ENCODE data around the gene LRPAP1. TPM values are rescaled to one million over a fixed set of nuclear protein-coding genes. Genes with fewer than 3 reads are reported as not detected.

The LRPAP1 gene
- polyA plus RNA-seq, 1 donor (not counting 4 experiments of a cell fraction or from before 2014, with no cell fraction given), result 121 TPM

DNA sequence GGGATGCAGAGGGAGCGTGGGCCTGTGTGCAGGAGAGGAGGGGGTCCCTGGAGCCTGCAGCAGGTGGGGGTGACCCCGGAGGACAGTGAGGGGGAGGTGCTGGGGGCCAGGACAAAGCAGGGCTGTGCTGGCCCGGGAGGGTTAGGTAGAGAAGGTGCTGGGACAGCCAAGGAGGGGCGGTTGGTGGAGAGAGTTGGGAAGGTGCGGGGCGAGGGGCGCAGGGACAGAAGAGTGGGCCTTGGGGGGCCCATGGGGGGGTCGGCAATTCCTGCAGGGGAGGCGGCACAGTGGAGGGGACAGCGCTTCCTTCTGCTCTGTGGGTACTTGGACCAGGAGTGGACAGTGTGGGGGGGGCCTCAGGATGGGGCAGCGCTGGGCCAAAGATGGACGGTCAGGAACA, 32.5 kb downstream of the LRPAP1 start:
- H3K36me3 ChIP-seq (ENCODE audit: control insufficient read depth in 2 of 2, extremely low read depth in 1 of 2, insufficient read depth in 2 of 2, low read length in 2 of 2), result peaks cover 3 to 4% of the 10 kb centered on the region in 2 experiments
- TF ChIP-seq, protein P1, sequence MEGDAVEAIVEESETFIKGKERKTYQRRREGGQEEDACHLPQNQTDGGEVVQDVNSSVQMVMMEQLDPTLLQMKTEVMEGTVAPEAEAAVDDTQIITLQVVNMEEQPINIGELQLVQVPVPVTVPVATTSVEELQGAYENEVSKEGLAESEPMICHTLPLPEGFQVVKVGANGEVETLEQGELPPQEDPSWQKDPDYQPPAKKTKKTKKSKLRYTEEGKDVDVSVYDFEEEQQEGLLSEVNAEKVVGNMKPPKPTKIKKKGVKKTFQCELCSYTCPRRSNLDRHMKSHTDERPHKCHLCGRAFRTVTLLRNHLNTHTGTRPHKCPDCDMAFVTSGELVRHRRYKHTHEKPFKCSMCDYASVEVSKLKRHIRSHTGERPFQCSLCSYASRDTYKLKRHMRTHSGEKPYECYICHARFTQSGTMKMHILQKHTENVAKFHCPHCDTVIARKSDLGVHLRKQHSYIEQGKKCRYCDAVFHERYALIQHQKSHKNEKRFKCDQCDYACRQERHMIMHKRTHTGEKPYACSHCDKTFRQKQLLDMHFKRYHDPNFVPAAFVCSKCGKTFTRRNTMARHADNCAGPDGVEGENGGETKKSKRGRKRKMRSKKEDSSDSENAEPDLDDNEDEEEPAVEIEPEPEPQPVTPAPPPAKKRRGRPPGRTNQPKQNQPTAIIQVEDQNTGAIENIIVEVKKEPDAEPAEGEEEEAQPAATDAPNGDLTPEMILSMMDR (optimal IDR thresholded peaks at IDR 0.05 in 1 of 3, IDR thresholded peaks at IDR 0.05 in 1 of 3, conservative IDR thresholded peaks at IDR 0.05 in 1 of 3; ENCODE audit: extremely low read depth in 1 of 3, insufficient read depth in 2 of 3, low read length in 3 of 3), result no peak
- TF ChIP-seq EZH2 (IDR thresholded peaks at IDR 0.05; ENCODE audit: low read length), result no peak
- H3K9me1 ChIP-seq (ENCODE audit: control insufficient read depth, extremely low read depth, insufficient read depth, low read length), result no peaks in the 10 kb centered on the region
- FAIRE-seq, result no peak
- no peak overlapping the region for H2AFZ ChIP-seq (ENCODE audit: control insufficient read depth, low read length)
- peaks cover 11% of the 10 kb centered on the region for H3K27me3 ChIP-seq (ENCODE audit: control insufficient read depth, extremely low read depth, insufficient read depth, low read length)
- no peak for DNase-seq (ENCODE audit: low read depth, low spot score)
- no peak overlapping the region for H3K4me2 ChIP-seq (ENCODE audit: control insufficient read depth, extremely low read depth, insufficient read depth, low read depth, low read length)
- H3K4me3 ChIP-seq (ENCODE audit: control insufficient read depth in 2 of 3, extremely low read depth in 1 of 3, insufficient read depth in 2 of 3, low read depth in 1 of 3, low read length in 3 of 3), result no peak overlapping the region
- H3K27ac ChIP-seq (ENCODE audit: control insufficient read depth, insufficient read depth, low read length), result no peak overlapping the region
- no peaks in the 10 kb centered on the region for H3K4me1 ChIP-seq (ENCODE audit: control insufficient read depth, extremely low read depth, insufficient read depth, low read length)
- H3K79me2 ChIP-seq (ENCODE audit: control insufficient read depth, insufficient read depth, low read length), result no peaks in the 10 kb centered on the region
- peaks cover 4% of the 10 kb centered on the region for H4K20me1 ChIP-seq (ENCODE audit: control insufficient read depth, extremely low read depth, insufficient read depth, low read length)
- dilution Hi-C loops (cut with MboI; ENCODE audit: extremely low pct_ligation_motif_present, low sequenced_read_pairs), result no loop called here
- no peaks in the 10 kb centered on the region for H3K9me3 ChIP-seq (ENCODE audit: control insufficient read depth, low read depth, low read length)
- no peak overlapping the region for H3K9ac ChIP-seq (ENCODE audit: control insufficient read depth, extremely low read depth, insufficient read depth, low read length)

DNA sequence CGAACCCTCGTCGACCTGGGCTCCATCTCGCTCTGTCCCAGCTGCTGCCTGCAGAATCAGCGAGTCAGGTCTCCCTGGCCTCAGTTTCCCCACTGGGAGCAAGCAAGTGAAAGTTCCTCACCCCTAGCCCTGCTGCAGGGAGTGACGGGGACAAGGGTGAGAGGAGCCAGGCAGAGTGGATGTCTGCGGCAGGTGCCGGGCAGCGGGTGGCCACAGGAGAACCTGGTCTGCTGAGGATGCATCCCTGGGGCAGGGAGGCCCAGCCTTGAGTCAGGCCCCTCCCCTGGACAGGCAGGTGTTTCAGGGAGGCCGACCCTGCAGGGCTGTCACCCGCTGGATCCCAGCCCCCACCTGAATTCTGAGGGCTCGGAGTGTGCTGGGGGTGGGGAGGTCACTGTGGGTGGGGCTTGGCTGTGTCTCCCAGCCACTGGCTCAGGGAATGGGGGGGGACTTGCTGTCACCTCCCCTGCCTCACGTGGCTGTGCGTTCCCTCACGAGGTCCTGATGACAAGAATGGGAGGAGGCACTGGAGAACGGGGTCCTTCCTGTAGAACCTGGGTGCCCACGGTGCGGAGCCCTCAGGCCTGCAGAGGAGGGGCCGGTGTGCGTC, 33.2 kb downstream of the LRPAP1 start:
- no peaks in the 10 kb centered on the region for H3K79me2 ChIP-seq (ENCODE audit: control insufficient read depth, insufficient read depth, low read length)
- no peaks in the 10 kb centered on the region for H3K9me3 ChIP-seq (ENCODE audit: control insufficient read depth, low read depth, low read length)
- H3K27me3 ChIP-seq (ENCODE audit: control insufficient read depth, extremely low read depth, insufficient read depth, low read length), result peaks cover 18% of the 10 kb centered on the region
- peaks cover 3 to 4% of the 10 kb centered on the region in 2 experiments for H3K36me3 ChIP-seq (ENCODE audit: control insufficient read depth in 2 of 2, extremely low read depth in 1 of 2, insufficient read depth in 2 of 2, low read length in 2 of 2)
- H3K4me2 ChIP-seq (ENCODE audit: control insufficient read depth, extremely low read depth, insufficient read depth, low read depth, low read length), result no peak overlapping the region
- no peak overlapping the region for H3K9ac ChIP-seq (ENCODE audit: control insufficient read depth, extremely low read depth, insufficient read depth, low read length)
- dilution Hi-C loops (cut with MboI; ENCODE audit: extremely low pct_ligation_motif_present, low sequenced_read_pairs), result no loop called here
- no peaks in the 10 kb centered on the region for H3K9me1 ChIP-seq (ENCODE audit: control insufficient read depth, extremely low read depth, insufficient read depth, low read length)
- H2AFZ ChIP-seq (ENCODE audit: control insufficient read depth, low read length), result no peak overlapping the region
- peaks cover 4% of the 10 kb centered on the region for H4K20me1 ChIP-seq (ENCODE audit: control insufficient read depth, extremely low read depth, insufficient read depth, low read length)
- FAIRE-seq, result no peak
- TF ChIP-seq EZH2 (IDR thresholded peaks at IDR 0.05; ENCODE audit: low read length), result no peak
- TF ChIP-seq, protein P1 (optimal IDR thresholded peaks at IDR 0.05 in 1 of 3, IDR thresholded peaks at IDR 0.05 in 1 of 3, conservative IDR thresholded peaks at IDR 0.05 in 1 of 3; ENCODE audit: extremely low read depth in 1 of 3, insufficient read depth in 2 of 3, low read length in 3 of 3), result no peak
- no peak overlapping the region for H3K27ac ChIP-seq (ENCODE audit: control insufficient read depth, insufficient read depth, low read length)
- H3K4me3 ChIP-seq (ENCODE audit: control insufficient read depth in 2 of 3, extremely low read depth in 1 of 3, insufficient read depth in 2 of 3, low read depth in 1 of 3, low read length in 3 of 3), result no peak overlapping the region
- no peak for DNase-seq (ENCODE audit: low read depth, low spot score)
- no peaks in the 10 kb centered on the region for H3K4me1 ChIP-seq (ENCODE audit: control insufficient read depth, extremely low read depth, insufficient read depth, low read length)

Measured in keratinocyte (primary cell).